ENCODE data around the gene COX7B.

Gene COX7B

DNA sequence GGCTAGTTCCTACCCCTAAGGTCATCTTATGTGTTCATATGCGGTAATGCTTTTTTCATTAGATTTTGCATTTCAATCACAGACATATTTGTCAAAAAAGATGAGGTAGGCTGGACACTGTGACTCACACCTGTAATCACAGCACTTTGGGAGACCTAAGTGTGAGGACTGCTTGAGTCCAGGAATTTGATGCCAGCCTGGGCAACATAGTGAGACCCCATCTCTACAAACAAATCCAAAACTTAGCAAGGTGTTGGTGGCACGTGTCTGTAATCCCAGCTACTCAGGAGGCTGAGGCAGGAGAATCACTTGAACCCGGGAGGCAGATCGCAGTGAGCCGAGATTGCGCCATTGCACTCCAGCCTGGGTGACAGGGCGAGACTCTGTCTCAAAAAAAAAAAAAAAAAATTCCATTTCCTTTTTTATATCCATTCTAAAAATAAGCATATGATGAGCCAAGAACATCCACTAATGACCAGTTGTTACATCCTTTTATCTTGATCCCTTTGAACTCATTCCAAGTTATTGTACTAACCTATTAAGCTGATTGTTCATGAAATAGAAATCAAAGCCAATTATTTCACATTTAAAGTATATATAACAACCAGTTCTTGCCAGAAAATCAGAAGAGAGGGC, 46.8 kb downstream of the COX7B start:
- no peak for DNase-seq

GRCh38 chrX:77946571-77946970, 47.3 kb downstream of the COX7B start:
- DNase-seq, result no peak

DNA sequence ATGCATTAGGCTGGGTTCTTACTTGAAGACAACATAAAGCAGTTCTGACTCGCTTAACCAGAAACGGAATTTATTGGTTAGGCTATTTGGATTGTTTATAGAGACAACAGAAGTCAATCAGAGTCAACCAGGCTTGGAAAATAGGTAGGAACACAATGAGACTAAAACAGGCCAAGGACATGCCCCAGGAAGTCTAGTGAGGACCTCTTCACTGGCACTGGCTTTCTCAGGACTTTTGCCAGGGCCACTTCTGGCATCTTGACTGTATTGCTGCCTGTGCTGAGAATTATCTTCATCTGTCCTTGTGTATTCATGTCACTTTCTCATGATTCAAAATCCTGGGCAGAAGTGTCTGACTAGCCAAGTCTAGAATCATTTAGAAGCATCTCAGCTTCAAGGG, 50.6 kb downstream of the COX7B start:
- no peak for DNase-seq

DNA sequence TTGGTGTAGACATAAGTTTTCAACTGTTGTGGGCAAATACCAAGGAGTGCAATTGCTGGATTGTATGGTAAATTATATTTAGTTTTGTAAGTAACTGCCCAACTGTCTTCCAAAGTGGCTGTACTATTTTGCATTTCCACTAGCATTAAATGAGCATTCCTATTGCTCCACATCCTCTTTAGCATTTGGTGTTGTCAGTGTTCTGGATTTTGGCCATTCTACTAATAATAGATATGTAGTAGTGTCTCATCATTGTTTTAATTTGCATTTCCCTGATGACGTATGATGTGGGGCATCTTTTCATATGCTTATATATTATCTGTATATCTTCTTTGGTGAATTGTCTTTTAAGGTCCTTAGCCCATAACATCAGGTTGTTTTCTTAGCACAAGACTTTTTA, 52.9 kb downstream of the COX7B start:
- DNase-seq, result no peak

GRCh38 chrX:77953302-77953701, 54.0 kb downstream of the COX7B start:
- DNase-seq, result no peak

- no peak for DNase-seq
These were observed 54.4 kb downstream of the COX7B start for GRCh38 chrX:77953708-77954107.

All from SHP77 (cell line).